Fibroblast of lung (primary cell): Measurements from ENCODE around the gene C2orf74.

Experiments used
- EZH2 ChIP-seq: IDR thresholded peaks from 2 replicates; pipeline ENCODE4 v1.5.1; 2012; ENCODE audit warnings: low read length, control low read depth, mild to moderate bottlenecking; ENCODE audit errors: missing control alignments
- TF ChIP-seq, protein P1 (sequence below), 2 donors: IDR thresholded peaks in 1 of 2; conservative IDR thresholded peaks in 1 of 2; 1 replicate in 1 of 2; 2 replicates in 1 of 2; pipeline ENCODE4 v1.5.1; 2011 to 2012; ENCODE audit warnings: low read length in 2 of 2, control low read depth in 1 of 2, inconsistent platforms in 1 of 2, low read depth in 1 of 2, mild to moderate bottlenecking in 1 of 2

DNA sequence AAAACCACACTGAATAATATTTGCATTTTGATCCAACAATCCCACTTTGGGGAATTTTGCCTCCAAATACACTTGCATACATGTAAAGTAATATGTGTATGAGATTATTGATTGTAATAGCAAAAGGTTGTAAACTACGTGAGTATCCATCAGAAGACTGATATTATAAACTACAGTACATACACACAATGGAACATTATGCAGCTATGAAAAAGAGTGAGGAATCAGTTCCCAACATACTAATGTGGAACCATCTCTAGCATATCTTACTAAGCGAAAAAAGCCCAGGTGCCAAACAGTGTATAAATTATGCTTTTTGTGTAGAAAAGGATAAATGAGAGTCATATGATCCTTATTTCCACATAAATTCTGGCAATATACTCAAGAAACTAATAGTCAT, 16.0 kb upstream of the C2orf74 start:
- TF ChIP-seq, protein P1, sequence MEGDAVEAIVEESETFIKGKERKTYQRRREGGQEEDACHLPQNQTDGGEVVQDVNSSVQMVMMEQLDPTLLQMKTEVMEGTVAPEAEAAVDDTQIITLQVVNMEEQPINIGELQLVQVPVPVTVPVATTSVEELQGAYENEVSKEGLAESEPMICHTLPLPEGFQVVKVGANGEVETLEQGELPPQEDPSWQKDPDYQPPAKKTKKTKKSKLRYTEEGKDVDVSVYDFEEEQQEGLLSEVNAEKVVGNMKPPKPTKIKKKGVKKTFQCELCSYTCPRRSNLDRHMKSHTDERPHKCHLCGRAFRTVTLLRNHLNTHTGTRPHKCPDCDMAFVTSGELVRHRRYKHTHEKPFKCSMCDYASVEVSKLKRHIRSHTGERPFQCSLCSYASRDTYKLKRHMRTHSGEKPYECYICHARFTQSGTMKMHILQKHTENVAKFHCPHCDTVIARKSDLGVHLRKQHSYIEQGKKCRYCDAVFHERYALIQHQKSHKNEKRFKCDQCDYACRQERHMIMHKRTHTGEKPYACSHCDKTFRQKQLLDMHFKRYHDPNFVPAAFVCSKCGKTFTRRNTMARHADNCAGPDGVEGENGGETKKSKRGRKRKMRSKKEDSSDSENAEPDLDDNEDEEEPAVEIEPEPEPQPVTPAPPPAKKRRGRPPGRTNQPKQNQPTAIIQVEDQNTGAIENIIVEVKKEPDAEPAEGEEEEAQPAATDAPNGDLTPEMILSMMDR (conservative IDR thresholded peaks at IDR 0.05 in 1 of 2, IDR thresholded peaks at IDR 0.05 in 1 of 2; ENCODE audit: low read depth in 1 of 2, low read length in 2 of 2) = no peak
- no peak for TF ChIP-seq EZH2
